Pancreas (tissue), 10 donors: Measurements from ENCODE around the gene AOC2. TPM values are rescaled to one million over a fixed set of nuclear protein-coding genes. Genes with fewer than 3 reads are reported as not detected.
A peak's percentile ranks its signal among the peaks of the same experiment; 100 is the strongest.
"Not testable (repeated sequence)": the region's sequence is repeated elsewhere in the genome, so short reads cannot be mapped to it uniquely, and the experiment has no call there.

Source experiments
- ATAC-seq, 4 donors: fragments of 200-7000 bp; cut with Tn5 transposase; one replicate each; pipeline versions ENCODE4 v1.8.0 to v1.9.1; 2020; ENCODE audit warnings: mild to moderate bottlenecking in 4 of 4, moderate library complexity in 4 of 4
- DNase-seq, 6 donors: peaks; one replicate each; pipeline ENCODE4 v3.0.0-alpha.2; 2020
- FAIRE-seq: peaks from 2 replicates; lab custom pipeline; 2012; peaks lifted over from hg19 to GRCh38; lab: Jason Lieb, UNC
- H3K27ac ChIP-seq, 4 donors: fragments of 200-600 bp; sonication (generic); 1 replicate in 3 of 4; 2 replicates in 1 of 4; pipeline versions ENCODE4 v1.5.0 to v1.8.0; 2020
- H3K27me3 ChIP-seq, 4 donors: fragments of 200-600 bp; one replicate each; pipeline ENCODE4 v1.8.0; 2021
- H3K36me3 ChIP-seq, 3 donors: fragments of 200-600 bp; sonication (generic) in 1 of 3; one replicate each; pipeline versions ENCODE4 v1.5.0 to v1.8.0; 2020 to 2021
- H3K4me1 ChIP-seq, 3 donors: fragments of 200-600 bp; one replicate each; pipeline ENCODE4 v1.8.0; 2021
- H3K4me3 ChIP-seq, 4 donors: fragments of 200-600 bp; sonication (generic) in 2 of 4; one replicate each; pipeline versions ENCODE4 v1.5.0 to v1.8.0; 2020 to 2021
- H3K9me3 ChIP-seq, 4 donors: fragments of 200-600 bp; one replicate each; pipeline ENCODE4 v1.8.0; 2021
- CTCF ChIP-seq, 4 donors: fragments of 200-600 bp; sonication (generic) in 3 of 4; IDR thresholded peaks; one replicate each; pipeline versions ENCODE4 v1.5.0 to v1.8.0; 2021; ENCODE audit warnings: antibody characterized with exemption in 4 of 4
- WGBS, 2 donors: extraction: QIAGEN DNeasy Blood & Tissue Kit; methylation state at CpG; one replicate each; pipeline ENCODE4 v1.1.7; 2013; 5-methylcytosine and 5-hydroxymethylcytosine counted together
- intact Hi-C, 3 donors: fragments of 100-400 bp; cut with DNase I; formaldehyde crosslinking; loops; one replicate each; pipeline versions ENCODE4 v1.11.1 to v1.14.2; 2022
- polyA plus RNA-seq, 2 donors: library from polyadenylated mRNA; stranded (reverse); fragments of 200-250 nt; gene quantifications; one replicate each; pipeline ENCODE4 v1.2.3, GENCODE V29; 2013
- total RNA-seq, 6 donors: library from RNA; stranded (reverse); fragmentation: NEBNext Ultra II Directional in 4 of 6; extraction: Animal tissue kit (Norgen Biotek cat#: 25700) in 4 of 6; gene quantifications; one replicate each; pipeline versions ENCODE4 v1.2.1 to v1.2.4, GENCODE V29; 2021 to 2023
- donor health status: healthy with polysubstance abuse.
- donor health status: DM: no; HTN: no; CAD: no; lungs with moderate emphysema.
- donor health status: DM: no; HTN: no; CAD: no.
- donor health status: control.
- donor health status: control.
- donor health status: Bipolar disorder and iron deficiency.
- donor health status: DM: yes; HTN: yes; CAD: no.
- donor health status: DM: no; HTN: no; CAD: no.
- donor health status: DM: no; HTN: no; CAD: no.
- donor health status: DM: yes; HTN: yes; CAD: no.

AOC2 gene
- total and polyA plus RNA-seq, 8 donors = 0.37 to 1.7 (median 0.63) TPM

- intact Hi-C loops = no loop called here
- H3K27ac ChIP-seq = no peak overlapping the region
- peak in 1 of 6 donors; percentile 16 for DNase-seq
Observed at GRCh38 chr17:42853597-42853967, 9.2 kb downstream of the AOC2 start.

GRCh38 chr17:42853968-42854790 lies 9.8 kb downstream of the AOC2 start:
- H3K4me3 ChIP-seq = no peak overlapping the region
- TF ChIP-seq CTCF (IDR thresholded peaks at IDR 0.05) = no peak
- WGBS, 2 donors = 85% methylated on average over 15 of the region's 15 CpGs
- H3K4me1 ChIP-seq = no peaks in the 10 kb centered on the region
- H3K27me3 ChIP-seq = no peaks in the 10 kb centered on the region
- intact Hi-C loops = no loop called here
- no peaks in the 10 kb centered on the region for H3K36me3 ChIP-seq
- DNase-seq (peak in 1 of 6 donors; percentile 38), FAIRE-seq (no peak), ATAC-seq (no peak)
- no peaks in the 10 kb centered on the region for H3K9me3 ChIP-seq
- H3K27ac ChIP-seq = no peak overlapping the region

More at GRCh38 chr17:42853597-42853967, 9.2 kb downstream of the AOC2 start:
- no peak for TF ChIP-seq CTCF (IDR thresholded peaks at IDR 0.05)
- no peak for FAIRE-seq
- 75 to 79% methylated on average over 5 of the region's 5 CpGs for WGBS, 2 donors
- H3K4me1 ChIP-seq = no peaks in the 10 kb centered on the region
- no peaks in the 10 kb centered on the region for H3K36me3 ChIP-seq
- no peaks in the 10 kb centered on the region for H3K9me3 ChIP-seq
- no peaks in the 10 kb centered on the region for H3K27me3 ChIP-seq
- H3K4me3 ChIP-seq = no peak overlapping the region
- ATAC-seq = no peak

- 79 to 92% methylated on average over 8 of the region's 8 CpGs for WGBS, 2 donors
- Histone ChIP-seq H3K4me3 (no peak overlapping the region), H3K27me3 (no peaks in the 10 kb centered on the region), H3K9me3 (no peaks in the 10 kb centered on the region), H3K36me3 (no peaks in the 10 kb centered on the region), H3K4me1 (no peaks in the 10 kb centered on the region), H3K27ac (no peak overlapping the region)
- peak in 1 of 4 donors; percentile 24 for ATAC-seq
- TF ChIP-seq CTCF (IDR thresholded peaks at IDR 0.05) = no peak
- DNase-seq = peak in 1 of 6 donors; percentile 21
- no peak for FAIRE-seq
- intact Hi-C loops = no loop called here
Observed at GRCh38 chr17:42855048-42855596, 10.7 kb downstream of the AOC2 start.

GRCh38 chr17:42856093-42856492 lies 11.7 kb downstream of the AOC2 start:
- H3K36me3 ChIP-seq, H3K27ac ChIP-seq, H3K9me3 ChIP-seq, H3K4me3 ChIP-seq, ATAC-seq, H3K27me3 ChIP-seq, intact Hi-C loops, FAIRE-seq, H3K4me1 ChIP-seq: not testable (repeated sequence)
- peak in 1 of 6 donors; percentile 23 for DNase-seq
- WGBS, 2 donors = 88 to 94% methylated on average over 5 to 8 of the region's 8 CpGs

GRCh38 chr17:42856516-42856915 lies 12.1 kb downstream of the AOC2 start:
- not testable (repeated sequence) for FAIRE-seq
- peak in 1 of 6 donors; percentile 28 for DNase-seq

GRCh38 chr17:42857389-42857788 lies 13.0 kb downstream of the AOC2 start:
- H3K27ac ChIP-seq = no peak overlapping the region
- intact Hi-C loops = no loop called here
- ATAC-seq (no peak), DNase-seq (peak in 1 of 6 donors; percentile 32), FAIRE-seq (no peak)
- WGBS, 2 donors = 92% methylated on average over 1 of the region's 1 CpG
- no peak overlapping the region for H3K4me3 ChIP-seq
- TF ChIP-seq CTCF (IDR thresholded peaks at IDR 0.05) = no peak
- H3K4me1 ChIP-seq = no peaks in the 10 kb centered on the region
- no peaks in the 10 kb centered on the region for H3K27me3 ChIP-seq
- no peaks in the 10 kb centered on the region for H3K9me3 ChIP-seq
- H3K36me3 ChIP-seq = no peaks in the 10 kb centered on the region

More at GRCh38 chr17:42856516-42856915, 12.1 kb downstream of the AOC2 start:
- ATAC-seq, H3K4me1 ChIP-seq, H3K36me3 ChIP-seq, H3K9me3 ChIP-seq, H3K4me3 ChIP-seq, H3K27ac ChIP-seq, intact Hi-C loops, H3K27me3 ChIP-seq: not testable (repeated sequence)
- WGBS, 2 donors = 88 to 95% methylated on average over 5 to 6 of the region's 8 CpGs
